Mammary epithelial cell (primary cell): ENCODE measurements around the gene AKAP1.

Experiments
- CTCF ChIP-seq, 2 donors: IDR thresholded peaks in 1 of 2; conservative IDR thresholded peaks in 1 of 2; 2 replicates each; pipeline ENCODE4 v1.5.1; 2011 to 2012; ENCODE audit warnings: inconsistent platforms in 2 of 2, low read length in 2 of 2, mild to moderate bottlenecking in 2 of 2, control low read depth in 1 of 2, low read depth in 1 of 2; ENCODE audit not compliant: insufficient read depth in 1 of 2; ENCODE audit errors: extremely low read depth in 1 of 2
- EZH2 ChIP-seq: IDR thresholded peaks from 2 replicates; pipeline ENCODE4 v1.6.1; 2012; ENCODE audit warnings: low read length, inconsistent platforms, borderline replicate concordance

- no peak for TF ChIP-seq CTCF (conservative IDR thresholded peaks at IDR 0.05 in 1 of 2, IDR thresholded peaks at IDR 0.05 in 1 of 2; ENCODE audit: extremely low read depth in 1 of 2, insufficient read depth in 1 of 2, low read depth in 1 of 2, low read length in 2 of 2)
- no peak for TF ChIP-seq EZH2
Observed at GRCh38 chr17:57068222-57068658, 16.8 kb upstream of the AKAP1 start.
